Measurements from ENCODE around the gene HARBI1.

HARBI1 gene

GRCh38 chr11:46594785-46595184 lies 22.2 kb downstream of the HARBI1 start:
- no peak for TF ChIP-seq CTCF (IDR thresholded peaks at IDR 0.05)

- TF ChIP-seq CTCF (IDR thresholded peaks at IDR 0.05): no peak
Measured at GRCh38 chr11:46594374-46594700, 22.7 kb downstream of the HARBI1 start.

- TF ChIP-seq CTCF (IDR thresholded peaks at IDR 0.05): no peak
Measured at GRCh38 chr11:46593550-46594373, 23.3 kb downstream of the HARBI1 start, which contains the start of gene AMBRA1. TSS of gene AMBRA1 (minus strand) at chr11:46594023. CDS start at chr11:46548380, 45,643 bp downstream.

DNA sequence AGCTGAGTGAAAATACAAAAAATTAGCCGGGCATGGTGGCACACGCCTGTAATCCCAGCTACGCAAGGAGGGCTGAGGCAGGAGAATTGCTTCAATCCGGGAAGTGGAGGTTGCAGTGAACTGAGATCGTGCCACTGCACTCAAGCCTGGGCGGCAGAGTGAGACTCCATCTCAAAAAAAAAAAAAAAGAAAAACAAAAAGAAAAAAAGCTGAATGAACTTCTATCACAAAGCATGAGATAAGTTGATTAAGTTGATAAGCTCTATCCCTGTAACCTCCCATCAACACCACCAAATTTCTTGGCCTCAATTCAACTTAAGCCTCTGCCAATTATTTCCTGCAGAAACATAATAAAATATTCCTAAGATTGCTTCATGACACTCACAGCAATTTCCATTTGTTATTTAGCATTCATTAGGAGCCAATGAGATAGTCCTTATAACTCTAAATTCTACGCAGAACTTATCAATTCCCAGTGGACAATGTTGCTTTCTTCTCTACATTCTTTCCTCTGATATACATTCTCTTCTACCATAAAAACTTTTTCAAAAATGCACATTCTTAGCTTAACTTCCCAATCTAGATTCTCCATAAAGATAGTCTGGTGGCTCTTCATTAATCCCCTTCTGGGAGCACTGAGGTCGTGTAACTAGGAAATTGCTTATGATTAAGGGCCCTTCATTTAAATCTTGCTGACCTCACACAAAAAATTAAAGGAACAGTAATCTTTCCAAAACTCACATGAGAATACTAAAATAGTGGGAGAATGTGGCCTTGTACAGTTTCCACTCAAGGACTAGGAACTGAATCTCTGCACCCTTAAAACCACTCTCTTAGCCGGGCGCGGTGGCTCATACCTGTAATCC lies 26.1 kb downstream of the HARBI1 start:
- no peak for TF ChIP-seq CTCF (IDR thresholded peaks at IDR 0.05)

DNA sequence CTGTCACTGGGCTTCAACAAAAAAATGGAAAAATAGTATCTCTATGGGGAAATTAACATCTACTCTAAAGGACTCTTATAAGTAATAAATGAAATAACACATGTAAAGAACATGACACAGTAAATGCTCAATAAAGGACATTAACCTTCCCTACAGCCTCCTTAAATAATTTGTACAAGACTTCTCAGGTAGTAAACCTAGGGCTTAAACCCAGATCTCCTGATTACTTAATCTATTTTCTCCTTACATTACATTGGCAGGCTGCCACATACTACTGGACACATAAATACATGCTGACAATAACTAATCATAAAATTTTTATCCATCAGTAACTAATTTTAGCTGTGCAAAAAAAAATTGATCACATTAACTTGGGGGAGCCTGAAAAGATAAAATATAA lies 28.1 kb downstream of the HARBI1 start:
- no peak for TF ChIP-seq CTCF (IDR thresholded peaks at IDR 0.05)

GRCh38 chr11:46588131-46588530 lies 28.9 kb downstream of the HARBI1 start:
- TF ChIP-seq CTCF (IDR thresholded peaks at IDR 0.05): no peak

GRCh38 chr11:46582588-46582987 lies 34.4 kb downstream of the HARBI1 start:
- no peak for TF ChIP-seq CTCF (IDR thresholded peaks at IDR 0.05)

All from LNCAP (cell line).